ENCODE data around the gene DAPK2. TPM values are rescaled to one million over a fixed set of nuclear protein-coding genes. Genes with fewer than 3 reads are reported as not detected.

Gene DAPK2
- total and polyA plus RNA-seq, 2 experiments from 2014 or later: 5.8 to 7.5 TPM

GRCh38 chr15:63944681-63944955, 101.7 kb downstream of the DAPK2 start:
- no peak overlapping the region for H3K4me2 ChIP-seq (ENCODE audit: unreplicated experiment)
- H3K79me2 ChIP-seq (ENCODE audit: insufficient read depth): no peaks in the 10 kb centered on the region
- H3K27ac ChIP-seq: no peak overlapping the region
- no peaks in the 10 kb centered on the region for H3K27me3 ChIP-seq (replicated peaks; ENCODE audit: insufficient read depth)
- in situ Hi-C loops (cut with MboI): no loop called here
- no peak for DNase-seq
- no peak overlapping the region for H3K4me3 ChIP-seq
- no peak for TF ChIP-seq EZH2phosphoT487 (IDR thresholded peaks at IDR 0.05; ENCODE audit: insufficient read depth, low read depth)
- no peak for TF ChIP-seq EZH2 (IDR thresholded peaks at IDR 0.05; ENCODE audit: insufficient read depth, poor library complexity, severe bottlenecking)
- H3K9me3 ChIP-seq (ENCODE audit: low read depth): no peaks in the 10 kb centered on the region
- no peaks in the 10 kb centered on the region for H3K36me3 ChIP-seq (ENCODE audit: low read depth)
- H3K9ac ChIP-seq: no peak overlapping the region
- no peaks in the 10 kb centered on the region for H4K20me1 ChIP-seq (ENCODE audit: insufficient read depth)
- no peak overlapping the region for H2AFZ ChIP-seq
- H3K4me1 ChIP-seq (ENCODE audit: insufficient read depth): peaks cover 10% of the 10 kb centered on the region
- WGBS, 2 experiments (ENCODE audit: low coverage in 1 of 2, low lambda C conversion rate in 2 of 2, missing lambda C conversion rate in 2 of 2): 91 to 96% methylated on average over 3 of the region's 3 CpGs
- H3F3A ChIP-seq (ENCODE audit: insufficient read depth): peaks cover 8% of the 10 kb centered on the region; the same call in 1 of the 2 replicates
- H3K9me2 ChIP-seq (ENCODE audit: insufficient read depth): no peaks in the 10 kb centered on the region

- WGBS, 2 experiments (ENCODE audit: low coverage in 1 of 2, low lambda C conversion rate in 2 of 2, missing lambda C conversion rate in 2 of 2): 88 to 89% methylated on average over 9 of the region's 9 CpGs
Observed at GRCh38 chr15:63943829-63944680, 102.2 kb downstream of the DAPK2 start.

GRCh38 chr15:63942486-63943365, 103.6 kb downstream of the DAPK2 start:
- no peaks in the 10 kb centered on the region for H3K9me2 ChIP-seq (ENCODE audit: insufficient read depth)
- 85 to 89% methylated on average over 4 to 6 of the region's 6 CpGs for WGBS, 2 experiments (ENCODE audit: low coverage in 1 of 2, low lambda C conversion rate in 2 of 2, missing lambda C conversion rate in 2 of 2)
- no peak overlapping the region for H2AFZ ChIP-seq
- H3K9ac ChIP-seq: no peak overlapping the region
- TF ChIP-seq EZH2 (IDR thresholded peaks at IDR 0.05; ENCODE audit: insufficient read depth, poor library complexity, severe bottlenecking) (no peak), EZH2phosphoT487 (IDR thresholded peaks at IDR 0.05; ENCODE audit: insufficient read depth, low read depth) (no peak)
- H3K9me3 ChIP-seq (ENCODE audit: low read depth): no peaks in the 10 kb centered on the region
- no peaks in the 10 kb centered on the region for H4K20me1 ChIP-seq (ENCODE audit: insufficient read depth)
- no peaks in the 10 kb centered on the region for H3K27me3 ChIP-seq (replicated peaks; ENCODE audit: insufficient read depth)
- H3F3A ChIP-seq (ENCODE audit: insufficient read depth): peaks cover 16% of the 10 kb centered on the region
- H3K79me2 ChIP-seq (ENCODE audit: insufficient read depth): no peaks in the 10 kb centered on the region
- H3K36me3 ChIP-seq (ENCODE audit: low read depth): no peaks in the 10 kb centered on the region
- in situ Hi-C loops (cut with MboI): no loop called here
- H3K4me2 ChIP-seq (ENCODE audit: unreplicated experiment): no peak overlapping the region
- no peak overlapping the region for H3K27ac ChIP-seq
- no peak for DNase-seq
- H3K4me1 ChIP-seq (ENCODE audit: insufficient read depth): peaks cover 23% of the 10 kb centered on the region
- H3K4me3 ChIP-seq: no peak overlapping the region

More at GRCh38 chr15:63943829-63944680, 102.2 kb downstream of the DAPK2 start:
- Histone ChIP-seq H3K9ac (no peak overlapping the region), H3K79me2 (ENCODE audit: insufficient read depth) (no peaks in the 10 kb centered on the region), H3K4me1 (ENCODE audit: insufficient read depth) (peaks cover 15% of the 10 kb centered on the region), H3K36me3 (ENCODE audit: low read depth) (no peaks in the 10 kb centered on the region), H3K9me3 (ENCODE audit: low read depth) (no peaks in the 10 kb centered on the region), H3K4me3 (no peak overlapping the region), H3F3A (ENCODE audit: insufficient read depth) (peaks cover 14% of the 10 kb centered on the region), H3K9me2 (ENCODE audit: insufficient read depth) (no peaks in the 10 kb centered on the region), H3K4me2 (ENCODE audit: unreplicated experiment) (no peak overlapping the region), H4K20me1 (ENCODE audit: insufficient read depth) (no peaks in the 10 kb centered on the region), H2AFZ (no peak overlapping the region), H3K27ac (no peak overlapping the region), H3K27me3 (replicated peaks; ENCODE audit: insufficient read depth) (no peaks in the 10 kb centered on the region)
- DNase-seq: no peak
- TF ChIP-seq EZH2 (IDR thresholded peaks at IDR 0.05; ENCODE audit: insufficient read depth, poor library complexity, severe bottlenecking) (no peak), EZH2phosphoT487 (IDR thresholded peaks at IDR 0.05; ENCODE audit: insufficient read depth, low read depth) (no peak)
- in situ Hi-C loops (cut with MboI): no loop called here

GRCh38 chr15:63941698-63942465, 104.4 kb downstream of the DAPK2 start:
- no peak for DNase-seq
- H3K27ac ChIP-seq: no peak overlapping the region
- H3K4me2 ChIP-seq (ENCODE audit: unreplicated experiment): no peak overlapping the region
- no peak for TF ChIP-seq EZH2 (IDR thresholded peaks at IDR 0.05; ENCODE audit: insufficient read depth, poor library complexity, severe bottlenecking)
- TF ChIP-seq EZH2phosphoT487 (IDR thresholded peaks at IDR 0.05; ENCODE audit: insufficient read depth, low read depth): no peak
- no peaks in the 10 kb centered on the region for H3K79me2 ChIP-seq (ENCODE audit: insufficient read depth)
- no peaks in the 10 kb centered on the region for H4K20me1 ChIP-seq (ENCODE audit: insufficient read depth)
- H3K9me3 ChIP-seq (ENCODE audit: low read depth): no peaks in the 10 kb centered on the region
- in situ Hi-C loops (cut with MboI): no loop called here
- no peak overlapping the region for H3K9ac ChIP-seq
- peaks cover 16% of the 10 kb centered on the region for H3F3A ChIP-seq (ENCODE audit: insufficient read depth)
- H3K27me3 ChIP-seq (replicated peaks; ENCODE audit: insufficient read depth): no peaks in the 10 kb centered on the region
- no peak overlapping the region for H3K4me3 ChIP-seq
- H3K36me3 ChIP-seq (ENCODE audit: low read depth): no peaks in the 10 kb centered on the region
- H2AFZ ChIP-seq: no peak overlapping the region
- peaks cover 23% of the 10 kb centered on the region for H3K4me1 ChIP-seq (ENCODE audit: insufficient read depth)
- no peaks in the 10 kb centered on the region for H3K9me2 ChIP-seq (ENCODE audit: insufficient read depth)
- WGBS, 2 experiments (ENCODE audit: low coverage in 1 of 2, low lambda C conversion rate in 2 of 2, missing lambda C conversion rate in 2 of 2): 81 to 83% methylated on average over 7 of the region's 7 CpGs

Data from GM23248 (cell line).